ENCODE measurements around the gene AFF3.

DNA sequence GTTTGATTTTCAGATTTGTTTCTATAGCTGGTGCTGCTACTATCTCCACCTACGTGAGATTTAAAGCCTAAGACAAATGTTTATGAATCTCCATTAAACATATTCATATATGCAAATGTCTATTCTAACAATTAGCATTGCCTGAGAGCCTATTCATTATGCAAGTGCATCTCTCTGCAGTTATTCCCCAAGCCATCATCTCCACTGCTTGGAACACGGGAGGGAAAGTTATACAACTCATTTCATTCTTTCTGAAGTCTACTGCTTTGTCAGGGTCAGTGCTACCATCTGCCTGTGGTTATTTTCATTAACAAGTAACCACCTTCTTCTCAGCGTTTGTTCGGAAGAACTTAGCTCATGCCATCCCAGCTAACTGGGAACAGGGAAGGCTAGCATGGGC, 463.8 kb downstream of the AFF3 start:
- TF ChIP-seq, protein P1, sequence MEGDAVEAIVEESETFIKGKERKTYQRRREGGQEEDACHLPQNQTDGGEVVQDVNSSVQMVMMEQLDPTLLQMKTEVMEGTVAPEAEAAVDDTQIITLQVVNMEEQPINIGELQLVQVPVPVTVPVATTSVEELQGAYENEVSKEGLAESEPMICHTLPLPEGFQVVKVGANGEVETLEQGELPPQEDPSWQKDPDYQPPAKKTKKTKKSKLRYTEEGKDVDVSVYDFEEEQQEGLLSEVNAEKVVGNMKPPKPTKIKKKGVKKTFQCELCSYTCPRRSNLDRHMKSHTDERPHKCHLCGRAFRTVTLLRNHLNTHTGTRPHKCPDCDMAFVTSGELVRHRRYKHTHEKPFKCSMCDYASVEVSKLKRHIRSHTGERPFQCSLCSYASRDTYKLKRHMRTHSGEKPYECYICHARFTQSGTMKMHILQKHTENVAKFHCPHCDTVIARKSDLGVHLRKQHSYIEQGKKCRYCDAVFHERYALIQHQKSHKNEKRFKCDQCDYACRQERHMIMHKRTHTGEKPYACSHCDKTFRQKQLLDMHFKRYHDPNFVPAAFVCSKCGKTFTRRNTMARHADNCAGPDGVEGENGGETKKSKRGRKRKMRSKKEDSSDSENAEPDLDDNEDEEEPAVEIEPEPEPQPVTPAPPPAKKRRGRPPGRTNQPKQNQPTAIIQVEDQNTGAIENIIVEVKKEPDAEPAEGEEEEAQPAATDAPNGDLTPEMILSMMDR (IDR thresholded peaks at IDR 0.05) = no peak
- TF ChIP-seq POLR2A (IDR thresholded peaks at IDR 0.05) = no peak
